ENCODE results near the gene RTL9. TPM values are rescaled to one million over a fixed set of nuclear protein-coding genes. Genes with fewer than 3 reads are reported as not detected.
"Not testable (repeated sequence)": the region's sequence is repeated elsewhere in the genome, so short reads cannot be mapped to it uniquely, and the experiment has no call there.

Gene RTL9
- total RNA-seq, 4 donors from 2014 or later: under 0.01 TPM; not detected in 3

- TF ChIP-seq, protein P1, sequence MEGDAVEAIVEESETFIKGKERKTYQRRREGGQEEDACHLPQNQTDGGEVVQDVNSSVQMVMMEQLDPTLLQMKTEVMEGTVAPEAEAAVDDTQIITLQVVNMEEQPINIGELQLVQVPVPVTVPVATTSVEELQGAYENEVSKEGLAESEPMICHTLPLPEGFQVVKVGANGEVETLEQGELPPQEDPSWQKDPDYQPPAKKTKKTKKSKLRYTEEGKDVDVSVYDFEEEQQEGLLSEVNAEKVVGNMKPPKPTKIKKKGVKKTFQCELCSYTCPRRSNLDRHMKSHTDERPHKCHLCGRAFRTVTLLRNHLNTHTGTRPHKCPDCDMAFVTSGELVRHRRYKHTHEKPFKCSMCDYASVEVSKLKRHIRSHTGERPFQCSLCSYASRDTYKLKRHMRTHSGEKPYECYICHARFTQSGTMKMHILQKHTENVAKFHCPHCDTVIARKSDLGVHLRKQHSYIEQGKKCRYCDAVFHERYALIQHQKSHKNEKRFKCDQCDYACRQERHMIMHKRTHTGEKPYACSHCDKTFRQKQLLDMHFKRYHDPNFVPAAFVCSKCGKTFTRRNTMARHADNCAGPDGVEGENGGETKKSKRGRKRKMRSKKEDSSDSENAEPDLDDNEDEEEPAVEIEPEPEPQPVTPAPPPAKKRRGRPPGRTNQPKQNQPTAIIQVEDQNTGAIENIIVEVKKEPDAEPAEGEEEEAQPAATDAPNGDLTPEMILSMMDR (IDR thresholded peaks at IDR 0.05): no peak
- TF ChIP-seq POLR2A (IDR thresholded peaks at IDR 0.05) (no peak), POLR2AphosphoS5 (IDR thresholded peaks at IDR 0.05) (no peak), EP300 (IDR thresholded peaks at IDR 0.05; ENCODE audit: low read depth) (no peak)
- intact Hi-C loops (cut with DNase I; ENCODE audit: low total_unique reads) (no loop called here), in situ Hi-C loops (cut with MboI; ENCODE audit: low pct_ligation_motif_present in 1 of 4, low pct_unique_long_range_greater_than_20kb in 1 of 4, low sequenced_read_pairs in 3 of 4) (loop anchor here in 2 of 4 donors (10.0 to 25.0 kb wide), 2 partner anchors 237 to 490 kb away; no protein-coding TSS in a partner anchor)
- H3K27me3 ChIP-seq: no peaks in the 10 kb centered on the region
- H3K4me3 ChIP-seq: no peak overlapping the region
- WGBS, 2 donors (ENCODE audit: low coverage in 1 of 2): 70% methylated on average over 7 of the region's 7 CpGs; no CpG with 5 or more reads in 1 of the 2 donors
- H3K27ac ChIP-seq: no peak overlapping the region
- no peak for DNase-seq
- no peaks in the 10 kb centered on the region for H3K36me3 ChIP-seq
- H3K4me1 ChIP-seq: no peaks in the 10 kb centered on the region
- H3K9me3 ChIP-seq: no peaks in the 10 kb centered on the region
Observed at GRCh38 chrX:110402091-110402849, 43.6 kb downstream of the RTL9 start.

GRCh38 chrX:110402850-110403221 is 44.2 kb downstream of the RTL9 start:
- Histone ChIP-seq H3K9me3 (no peaks in the 10 kb centered on the region), H3K27ac (no peak overlapping the region), H3K36me3 (no peaks in the 10 kb centered on the region), H3K27me3 (no peaks in the 10 kb centered on the region), H3K4me3 (no peak overlapping the region), H3K4me1 (no peaks in the 10 kb centered on the region)
- DNase-seq: no peak
- 27% methylated on average over 1 of the region's 1 CpG; no CpG with 5 or more reads in 1 of the 2 donors for WGBS, 2 donors (ENCODE audit: low coverage in 1 of 2)
- no peak for TF ChIP-seq EP300 (IDR thresholded peaks at IDR 0.05; ENCODE audit: low read depth)
- TF ChIP-seq POLR2AphosphoS5 (IDR thresholded peaks at IDR 0.05): no peak
- TF ChIP-seq POLR2A (IDR thresholded peaks at IDR 0.05): no peak
- TF ChIP-seq, protein P1 (IDR thresholded peaks at IDR 0.05): no peak
- intact Hi-C loops (cut with DNase I; ENCODE audit: low total_unique reads) (no loop called here), in situ Hi-C loops (cut with MboI; ENCODE audit: low pct_ligation_motif_present in 1 of 4, low pct_unique_long_range_greater_than_20kb in 1 of 4, low sequenced_read_pairs in 3 of 4) (loop anchor here in 2 of 4 donors (10.0 to 25.0 kb wide), 2 partner anchors 238 to 491 kb away; no protein-coding TSS in a partner anchor)

DNA sequence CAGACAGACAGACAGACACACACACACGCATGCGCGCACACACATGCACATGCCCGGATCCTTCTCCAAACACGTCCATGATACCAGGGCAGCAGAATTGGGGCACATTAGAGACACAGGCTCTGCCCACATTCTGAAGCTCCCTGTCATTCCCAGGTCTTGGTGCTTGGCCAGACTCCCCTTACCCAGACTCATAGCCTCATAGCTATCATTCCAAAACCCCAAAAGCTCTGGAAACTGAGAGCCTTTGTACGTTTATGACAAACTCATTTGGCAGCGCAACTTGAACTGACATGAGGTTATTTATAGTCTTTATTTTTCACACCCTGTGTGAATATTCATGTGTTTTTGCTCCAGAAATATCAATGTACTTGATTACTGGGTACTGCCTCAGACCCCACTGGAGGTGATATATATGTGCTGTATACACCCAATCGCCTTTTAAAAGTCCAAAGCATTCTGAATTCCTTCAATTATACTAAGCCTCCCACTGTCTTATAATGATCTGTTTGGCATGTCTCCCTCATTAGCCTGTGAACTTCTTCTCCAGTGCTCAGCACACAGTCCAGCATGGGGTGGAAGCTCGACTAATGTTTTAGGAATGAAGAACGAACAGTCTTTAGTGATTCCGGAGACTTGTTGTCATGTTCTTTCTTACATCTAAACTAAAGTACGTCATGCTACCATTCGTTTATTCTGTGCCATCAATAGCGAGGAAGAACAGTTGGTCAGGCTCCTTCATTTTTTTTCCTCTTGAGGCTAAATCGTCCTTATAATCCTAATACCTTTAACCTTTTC is 45.0 kb downstream of the RTL9 start:
- WGBS, 2 donors (ENCODE audit: low coverage in 1 of 2): 80 to 81% methylated on average over 7 to 15 of the region's 15 CpGs
- Histone ChIP-seq H3K4me1 (no peaks in the 10 kb centered on the region), H3K36me3 (no peaks in the 10 kb centered on the region), H3K9me3 (no peaks in the 10 kb centered on the region), H3K27ac (no peak overlapping the region), H3K27me3 (no peaks in the 10 kb centered on the region), H3K4me3 (no peak overlapping the region)
- no peak for DNase-seq
- in situ Hi-C loops (cut with MboI; ENCODE audit: low pct_ligation_motif_present in 1 of 4, low pct_unique_long_range_greater_than_20kb in 1 of 4, low sequenced_read_pairs in 3 of 4) (loop anchor here in 2 of 4 donors (10.0 to 25.0 kb wide), 2 partner anchors 239 to 491 kb away; no protein-coding TSS in a partner anchor), intact Hi-C loops (cut with DNase I; ENCODE audit: low total_unique reads) (no loop called here)
- TF ChIP-seq, protein P1 (IDR thresholded peaks at IDR 0.05): no peak
- no peak for TF ChIP-seq EP300 (IDR thresholded peaks at IDR 0.05; ENCODE audit: low read depth)
- TF ChIP-seq POLR2AphosphoS5 (IDR thresholded peaks at IDR 0.05): no peak
- no peak for TF ChIP-seq POLR2A (IDR thresholded peaks at IDR 0.05)

- 90% methylated on average over 6 of the region's 6 CpGs; no CpG with 5 or more reads in 1 of the 2 donors for WGBS, 2 donors (ENCODE audit: low coverage in 1 of 2)
- in situ Hi-C loops (cut with MboI; ENCODE audit: low pct_ligation_motif_present in 1 of 4, low pct_unique_long_range_greater_than_20kb in 1 of 4, low sequenced_read_pairs in 3 of 4) (loop anchor here in 2 of 4 donors (10.0 to 25.0 kb wide), 2 partner anchors 240 to 492 kb away; no protein-coding TSS in a partner anchor), intact Hi-C loops (cut with DNase I; ENCODE audit: low total_unique reads) (no loop called here)
Observed at GRCh38 chrX:110404376-110404775, 45.7 kb downstream of the RTL9 start.

DNA sequence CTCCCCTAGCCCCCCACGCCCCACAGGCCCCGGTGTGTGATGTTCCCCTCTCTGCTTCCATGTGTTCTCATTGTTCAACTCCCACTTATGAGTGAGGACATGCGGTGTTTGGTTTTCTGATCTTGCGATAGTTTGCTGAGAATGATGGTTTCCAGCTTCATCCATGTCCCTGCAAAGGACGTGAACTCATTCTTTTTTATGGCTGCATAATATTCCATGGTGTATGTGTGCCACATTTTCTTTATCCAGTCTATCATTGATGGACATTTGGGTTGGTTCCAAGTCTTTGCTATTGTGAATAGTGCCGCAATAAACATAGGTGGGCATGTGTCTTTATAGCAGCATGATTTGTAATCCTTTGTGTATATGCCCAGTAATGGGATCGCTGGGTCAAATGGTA is 47.6 kb downstream of the RTL9 start:
- 93% methylated on average over 7 of the region's 7 CpGs; no CpG with 5 or more reads in 1 of the 2 donors for WGBS, 2 donors (ENCODE audit: low coverage in 1 of 2)
- H3K4me1 ChIP-seq, H3K36me3 ChIP-seq, H3K4me3 ChIP-seq, H3K27me3 ChIP-seq, H3K27ac ChIP-seq, DNase-seq, H3K9me3 ChIP-seq: not testable (repeated sequence)
- in situ Hi-C loops (cut with MboI; ENCODE audit: low pct_ligation_motif_present in 1 of 4, low pct_unique_long_range_greater_than_20kb in 1 of 4, low sequenced_read_pairs in 3 of 4): loop anchor here in 3 of 4 donors (5.0 to 25.0 kb wide), 3 partner anchors 241 to 494 kb away; no protein-coding TSS in a partner anchor
- intact Hi-C loops (cut with DNase I; ENCODE audit: low total_unique reads): loop anchor here (2.0 kb wide), 1 partner anchor 247 kb away; no protein-coding TSS in a partner anchor

More at GRCh38 chrX:110404376-110404775, 45.7 kb downstream of the RTL9 start:
- no peaks in the 10 kb centered on the region for H3K27me3 ChIP-seq
- H3K4me3 ChIP-seq: no peak overlapping the region
- H3K9me3 ChIP-seq: no peaks in the 10 kb centered on the region
- no peak for DNase-seq
- no peak overlapping the region for H3K27ac ChIP-seq
- no peaks in the 10 kb centered on the region for H3K36me3 ChIP-seq
- H3K4me1 ChIP-seq: no peaks in the 10 kb centered on the region
- no peak for TF ChIP-seq POLR2AphosphoS5 (IDR thresholded peaks at IDR 0.05)
- TF ChIP-seq POLR2A (IDR thresholded peaks at IDR 0.05): no peak
- TF ChIP-seq, protein P1 (IDR thresholded peaks at IDR 0.05): no peak
- TF ChIP-seq EP300 (IDR thresholded peaks at IDR 0.05; ENCODE audit: low read depth): no peak
